ENCODE results near the gene SLC66A3.

- TF ChIP-seq CTCF (IDR thresholded peaks at IDR 0.05; ENCODE audit: poor library complexity, severe bottlenecking): no peak
- TF ChIP-seq, protein P1, sequence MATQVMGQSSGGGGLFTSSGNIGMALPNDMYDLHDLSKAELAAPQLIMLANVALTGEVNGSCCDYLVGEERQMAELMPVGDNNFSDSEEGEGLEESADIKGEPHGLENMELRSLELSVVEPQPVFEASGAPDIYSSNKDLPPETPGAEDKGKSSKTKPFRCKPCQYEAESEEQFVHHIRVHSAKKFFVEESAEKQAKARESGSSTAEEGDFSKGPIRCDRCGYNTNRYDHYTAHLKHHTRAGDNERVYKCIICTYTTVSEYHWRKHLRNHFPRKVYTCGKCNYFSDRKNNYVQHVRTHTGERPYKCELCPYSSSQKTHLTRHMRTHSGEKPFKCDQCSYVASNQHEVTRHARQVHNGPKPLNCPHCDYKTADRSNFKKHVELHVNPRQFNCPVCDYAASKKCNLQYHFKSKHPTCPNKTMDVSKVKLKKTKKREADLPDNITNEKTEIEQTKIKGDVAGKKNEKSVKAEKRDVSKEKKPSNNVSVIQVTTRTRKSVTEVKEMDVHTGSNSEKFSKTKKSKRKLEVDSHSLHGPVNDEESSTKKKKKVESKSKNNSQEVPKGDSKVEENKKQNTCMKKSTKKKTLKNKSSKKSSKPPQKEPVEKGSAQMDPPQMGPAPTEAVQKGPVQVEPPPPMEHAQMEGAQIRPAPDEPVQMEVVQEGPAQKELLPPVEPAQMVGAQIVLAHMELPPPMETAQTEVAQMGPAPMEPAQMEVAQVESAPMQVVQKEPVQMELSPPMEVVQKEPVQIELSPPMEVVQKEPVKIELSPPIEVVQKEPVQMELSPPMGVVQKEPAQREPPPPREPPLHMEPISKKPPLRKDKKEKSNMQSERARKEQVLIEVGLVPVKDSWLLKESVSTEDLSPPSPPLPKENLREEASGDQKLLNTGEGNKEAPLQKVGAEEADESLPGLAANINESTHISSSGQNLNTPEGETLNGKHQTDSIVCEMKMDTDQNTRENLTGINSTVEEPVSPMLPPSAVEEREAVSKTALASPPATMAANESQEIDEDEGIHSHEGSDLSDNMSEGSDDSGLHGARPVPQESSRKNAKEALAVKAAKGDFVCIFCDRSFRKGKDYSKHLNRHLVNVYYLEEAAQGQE (IDR thresholded peaks at IDR 0.05; ENCODE audit: borderline replicate concordance): no peak
- TF ChIP-seq EP300 (conservative IDR thresholded peaks at IDR 0.05; ENCODE audit: poor library complexity, severe bottlenecking): no peak
- TF ChIP-seq RAD21 (conservative IDR thresholded peaks at IDR 0.05): no peak
Measured at GRCh38 chr2:11123001-11123809, 32.1 kb upstream of the SLC66A3 start.

Measured in neural cell (in vitro differentiated cells).